CD4-positive, alpha-beta T cell (primary cell): ENCODE data around the gene CEP97. TPM values are rescaled to one million over a fixed set of nuclear protein-coding genes. Genes with fewer than 3 reads are reported as not detected.
"Not testable (repeated sequence)": the region's sequence is repeated elsewhere in the genome, so short reads cannot be mapped to it uniquely, and the experiment has no call there.

Source experiments
- ATAC-seq: fragments of 200-7000 bp; cut with Tn5 transposase; one replicate; pipeline ENCODE4 v1.10.0; 2022; ENCODE audit warnings: mild to moderate bottlenecking; ENCODE audit not compliant: poor library complexity
- CTCF ChIA-PET: fragments of 350-600 bp; sonication (Branson Sonifier 250); formaldehyde crosslinking; loops from one replicate; lab custom pipeline; 2021; ENCODE audit warnings: antibody characterized with exemption, inconsistent platforms; lab: Charles Lee
- POLR2A ChIA-PET: fragments of 350-600 bp; sonication (Branson Sonifier 250); formaldehyde crosslinking; loops from one replicate; lab custom pipeline; 2021; ENCODE audit warnings: antibody characterized with exemption, inconsistent platforms; lab: Charles Lee
- DNase-seq, 14 experiments: peaks; one replicate each; pipeline ENCODE4 v3.0.0-alpha.2; 2013 to 2020; ENCODE audit warnings: mixed read lengths in 2 of 14
- H3K27ac ChIP-seq, 2 donors: one replicate each; pipeline versions ENCODE4 v1.5.1 to v1.7.0; 2013; ENCODE audit warnings: low read length in 2 of 2, low read depth in 1 of 2, mild to moderate bottlenecking in 1 of 2
- H3K27me3 ChIP-seq, 2 experiments: 1 replicate in 1 of 2; 2 replicates in 1 of 2; pipeline versions ENCODE4 v1.6.1 to v1.7.0; 2013; ENCODE audit warnings: low read length in 2 of 2, control low read depth in 1 of 2, mild to moderate bottlenecking in 1 of 2, moderate library complexity in 1 of 2; ENCODE audit not compliant: insufficient read depth in 2 of 2, control insufficient read depth in 1 of 2
- H3K36me3 ChIP-seq: one replicate; pipeline ENCODE4 v1.6.1; 2013; ENCODE audit warnings: low read length, control low read depth; ENCODE audit not compliant: insufficient read depth
- H3K4me1 ChIP-seq: one replicate; pipeline ENCODE4 v1.6.1; 2013; ENCODE audit warnings: low read length, control low read depth; ENCODE audit not compliant: insufficient read depth
- H3K4me3 ChIP-seq: one replicate; pipeline ENCODE4 v1.5.1; 2013; ENCODE audit warnings: mild to moderate bottlenecking, low read length, moderate library complexity
- H3K9me3 ChIP-seq, 2 experiments: 1 replicate in 1 of 2; 2 replicates in 1 of 2; pipeline versions ENCODE4 v1.6.1 to v1.7.0; 2013; ENCODE audit warnings: low read length in 2 of 2, mild to moderate bottlenecking in 2 of 2, control low read depth in 1 of 2, moderate library complexity in 1 of 2; ENCODE audit not compliant: control insufficient read depth in 1 of 2, insufficient read depth in 1 of 2
- H3K27ac Mint-ChIP-seq: one replicate; pipeline ENCODE4 v1.8.0; 2020; ENCODE audit warnings: mixed read lengths
- H3K27me3 Mint-ChIP-seq: one replicate; pipeline ENCODE4 v1.8.0; 2021; ENCODE audit warnings: mixed read lengths
- H3K36me3 Mint-ChIP-seq: one replicate; pipeline ENCODE4 v1.8.0; 2021; ENCODE audit warnings: low read depth, mixed read lengths
- H3K4me1 Mint-ChIP-seq: one replicate; pipeline ENCODE4 v1.8.0; 2021; ENCODE audit warnings: low read depth, mixed read lengths
- H3K4me3 Mint-ChIP-seq: one replicate; pipeline ENCODE4 v1.8.0; 2020; ENCODE audit warnings: mild to moderate bottlenecking, mixed read lengths
- H3K9me3 Mint-ChIP-seq: one replicate; pipeline ENCODE4 v1.8.0; 2020; ENCODE audit warnings: mixed read lengths
- CTCF ChIP-seq: fragments of 200-600 bp; IDR thresholded peaks from one replicate; pipeline ENCODE4 v1.8.0; 2022; ENCODE audit warnings: antibody characterized with exemption, mild to moderate bottlenecking
- intact Hi-C, 2 experiments: fragments of 100-400 bp; cut with DNase I in 1 of 2; cut with micrococcal nuclease in 1 of 2; formaldehyde crosslinking; loops; one replicate each; pipeline versions ENCODE4 v1.15.1 to v1.9.0; 2023 to 2025; cut with DNase I, micrococcal nuclease
- total RNA-seq, 174 experiments: library from RNA in 2 of 174; stranded (reverse) in 2 of 174; gene quantifications; one replicate each; pipeline ENCODE4 v1.2.3 and lab custom pipeline; 2021 to 2026

CEP97 gene
- total RNA-seq, 2 experiments from 2014 or later = 6.3 to 6.6 TPM

DNA sequence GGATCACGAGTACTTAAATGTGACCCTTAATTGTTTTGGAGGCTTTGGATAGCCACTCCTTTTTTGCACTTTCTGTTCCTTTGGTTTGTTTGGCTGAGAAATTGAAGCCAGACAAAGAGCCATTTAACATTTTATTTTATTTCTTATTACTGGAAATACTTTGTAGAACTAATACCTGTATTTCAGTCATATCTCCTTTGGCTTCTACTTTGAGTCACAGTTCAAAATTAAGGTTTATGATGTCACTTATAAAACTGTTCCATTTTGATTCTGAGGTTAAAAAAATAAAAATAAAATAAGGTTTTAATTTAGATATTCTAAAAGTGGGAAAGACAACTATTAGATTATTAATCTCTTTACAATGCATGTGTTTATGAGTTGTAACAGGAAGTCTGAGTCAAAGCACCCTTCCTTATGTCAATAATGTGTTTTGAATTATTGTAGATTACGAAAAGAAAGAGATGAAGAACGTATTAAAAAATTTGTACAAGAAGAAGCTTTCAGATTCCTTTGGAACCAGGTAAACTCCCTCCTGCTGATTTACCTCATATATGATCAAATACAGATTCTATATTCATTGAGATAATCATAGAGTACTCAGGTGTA, 37.7 kb downstream of the CEP97 start:
- no peak for ATAC-seq
- H3K4me3 Mint-ChIP-seq = no peak overlapping the region
- ChIA-PET CTCF (no interaction called here), POLR2A (no interaction called here)
- intact Hi-C loops = no loop called here
- H3K27me3 Mint-ChIP-seq = no peaks in the 10 kb centered on the region
- H3K27ac Mint-ChIP-seq = no peak overlapping the region
- H3K4me1 ChIP-seq = no peaks in the 10 kb centered on the region
- no peaks in the 10 kb centered on the region for H3K9me3 Mint-ChIP-seq
- no peaks in the 10 kb centered on the region for H3K9me3 ChIP-seq
- H3K27me3 ChIP-seq = no peaks in the 10 kb centered on the region
- peaks cover 10% of the 10 kb centered on the region for H3K4me1 Mint-ChIP-seq
- no peak overlapping the region for H3K4me3 ChIP-seq
- DNase-seq = no peak
- peaks cover 65% of the 10 kb centered on the region for H3K36me3 Mint-ChIP-seq
- no peak overlapping the region for H3K27ac ChIP-seq
- TF ChIP-seq CTCF = no peak
- peaks cover 44% of the 10 kb centered on the region for H3K36me3 ChIP-seq

GRCh38 chr3:101777745-101778281, 53.4 kb downstream of the CEP97 start:
- POLR2A ChIA-PET = interaction anchor here (0.9 kb wide), 1 partner anchor 8 kb away, joined by 3 read pairs; no protein-coding TSS in a partner anchor
- H3K36me3 ChIP-seq, H3K9me3 ChIP-seq, H3K9me3 Mint-ChIP-seq, ATAC-seq, CTCF ChIA-PET, H3K4me3 ChIP-seq, H3K27me3 Mint-ChIP-seq, DNase-seq, H3K27me3 ChIP-seq: not testable (repeated sequence)
- intact Hi-C loops = loop anchor here (2.0 to 10.0 kb wide), 4 partner anchors 53 to 1066 kb away; partner anchors contain the start of genes CEP97 (in 1 of the 2), PCNP (in 1 of the 2) and ZBTB11 (in 1 of the 2)
- H3K27ac Mint-ChIP-seq = peak overlapping the region; percentile 100
- H3K4me1 Mint-ChIP-seq = peaks cover 51% of the 10 kb centered on the region
- H3K4me1 ChIP-seq = peaks cover 26% of the 10 kb centered on the region
- peak overlapping the region in 1 of 2 donors; percentile 89 for H3K27ac ChIP-seq
- peak overlapping the region; percentile 98 for H3K4me3 Mint-ChIP-seq
- H3K36me3 Mint-ChIP-seq = peaks cover 21% of the 10 kb centered on the region

DNA sequence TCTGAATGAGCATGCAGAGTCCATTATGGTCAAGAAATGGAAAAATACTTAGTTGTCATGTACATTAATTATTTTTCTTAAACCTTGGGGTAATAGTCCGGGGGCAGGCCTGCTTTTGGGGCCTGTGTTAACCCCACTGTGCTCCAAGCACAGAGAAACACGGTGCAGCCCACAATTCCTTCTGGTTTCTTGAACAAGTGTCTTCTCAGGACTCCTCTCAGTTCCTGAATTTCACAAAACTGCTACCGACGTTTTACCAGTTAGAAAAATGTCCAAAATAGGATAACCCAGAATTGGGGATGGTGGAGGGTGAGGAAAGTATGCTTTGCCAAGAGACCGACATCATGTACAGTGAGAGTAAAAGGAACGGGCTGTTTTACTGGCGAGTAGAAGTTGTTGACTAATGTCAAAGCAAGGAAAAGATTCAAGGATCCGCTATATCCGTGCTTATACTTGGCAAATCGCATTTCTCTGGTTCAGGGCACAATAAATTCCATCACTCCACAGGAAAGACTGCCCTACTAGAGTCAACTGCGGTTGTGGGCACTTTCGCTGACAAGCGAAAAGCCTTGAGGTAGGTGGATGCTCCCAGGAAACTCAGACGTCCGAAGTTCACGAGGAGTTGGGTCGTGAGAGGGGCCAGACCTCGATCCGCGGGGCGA, 54.1 kb downstream of the CEP97 start:
- Histone ChIP-seq H3K36me3 (peaks cover 12% of the 10 kb centered on the region), H3K27me3 (no peaks in the 10 kb centered on the region), H3K4me3 (peak overlapping the region; percentile 89), H3K4me1 (peaks cover 26% of the 10 kb centered on the region), H3K9me3 (no peaks in the 10 kb centered on the region), H3K27ac (peak overlapping the region; percentile 87 to 89)
- peaks cover 55% of the 10 kb centered on the region for H3K4me1 Mint-ChIP-seq
- peak overlapping the region; percentile 98 for H3K4me3 Mint-ChIP-seq
- H3K9me3 Mint-ChIP-seq = no peaks in the 10 kb centered on the region
- POLR2A ChIA-PET = interaction anchor here (0.6 to 1.8 kb wide), 25 partner anchors 10 to 451 kb away, joined by 3 to 51 read pairs (median 5); partner anchors contain the start of genes CEP97, NFKBIZ, PCNP and RPL24
- no peak for TF ChIP-seq CTCF
- H3K27ac Mint-ChIP-seq = peak overlapping the region; percentile 100
- peak in 1 of 14 experiments; percentile 14 for DNase-seq
- no peak for ATAC-seq
- CTCF ChIA-PET = interaction anchor here (1.2 to 1.4 kb wide), 2 partner anchors 24 to 54 kb away, joined by 5 to 6 read pairs; partner anchors contain the start of gene CEP97
- intact Hi-C loops = loop anchor here (2.0 to 10.0 kb wide), 4 partner anchors 54 to 1066 kb away; partner anchors contain the start of genes CEP97 (in 1 of the 2), PCNP (in 1 of the 2) and ZBTB11 (in 1 of the 2)
- no peaks in the 10 kb centered on the region for H3K27me3 Mint-ChIP-seq
- peaks cover 28% of the 10 kb centered on the region for H3K36me3 Mint-ChIP-seq
